Daoy (cell line): Measurements from ENCODE around the gene AEBP1. TPM values are rescaled to one million over a fixed set of nuclear protein-coding genes. Genes with fewer than 3 reads are reported as not detected.
A peak's percentile ranks its signal among the peaks of the same experiment; 100 is the strongest.

Source experiments
- DNase-seq: peaks from one replicate; pipeline ENCODE4 v3.0.0-alpha.2; 2015; ENCODE audit warnings: low read depth
- total RNA-seq: library from RNA; depleted of rRNA; stranded (reverse); fragments of >200 nt; shearing (Covaris generic); gene quantifications from 2 replicates; pipeline ENCODE4 v1.2.3, GENCODE V29; 2014

AEBP1 gene
- total RNA-seq, 1 experiment from 2014 or later, result not detected

DNA sequence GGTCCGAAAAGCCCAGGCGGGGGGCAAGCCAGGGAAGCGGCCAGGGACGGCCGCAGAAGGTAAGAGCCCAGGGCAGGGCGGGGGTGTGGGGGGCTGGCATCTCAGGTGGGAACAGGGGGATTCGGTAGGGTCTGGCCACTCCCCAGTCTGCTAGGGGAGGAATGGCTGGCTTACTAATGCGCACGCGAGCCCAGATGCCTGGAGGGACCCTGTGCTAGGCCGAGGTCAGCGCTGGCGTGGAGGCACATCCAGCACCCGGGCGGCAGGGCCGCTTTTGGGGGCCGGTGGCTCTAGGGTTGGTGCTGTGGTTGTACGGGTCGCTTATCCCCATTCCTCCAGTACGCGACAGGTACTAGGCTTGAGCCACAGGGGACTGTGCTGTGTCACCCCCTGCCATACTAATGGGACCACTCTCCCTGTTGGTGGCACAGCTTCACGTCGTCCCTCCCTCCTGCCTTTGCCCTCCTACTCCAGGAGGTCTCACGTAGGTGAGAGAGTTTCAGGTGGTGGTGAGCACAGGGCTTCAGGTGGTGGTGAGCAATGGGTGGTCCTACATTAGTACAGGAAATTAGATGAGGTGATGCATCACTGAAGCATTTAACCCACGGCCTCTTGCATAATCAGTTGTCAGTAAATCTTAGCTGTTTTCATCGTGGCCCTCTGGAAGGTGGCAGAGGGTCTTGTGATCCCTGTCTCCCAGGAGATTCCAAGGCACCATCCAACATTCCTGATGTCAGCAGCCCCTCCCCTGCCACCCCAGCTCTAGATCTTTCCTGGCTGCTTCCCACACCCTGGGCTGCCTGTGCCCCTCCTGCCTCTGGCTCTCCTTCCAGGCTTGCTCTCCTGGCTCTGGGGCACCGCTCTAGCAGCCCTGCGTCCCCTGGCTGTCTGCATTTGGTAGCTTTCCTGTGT lies 971 bp downstream of the AEBP1 start:
- no peak for DNase-seq

DNA sequence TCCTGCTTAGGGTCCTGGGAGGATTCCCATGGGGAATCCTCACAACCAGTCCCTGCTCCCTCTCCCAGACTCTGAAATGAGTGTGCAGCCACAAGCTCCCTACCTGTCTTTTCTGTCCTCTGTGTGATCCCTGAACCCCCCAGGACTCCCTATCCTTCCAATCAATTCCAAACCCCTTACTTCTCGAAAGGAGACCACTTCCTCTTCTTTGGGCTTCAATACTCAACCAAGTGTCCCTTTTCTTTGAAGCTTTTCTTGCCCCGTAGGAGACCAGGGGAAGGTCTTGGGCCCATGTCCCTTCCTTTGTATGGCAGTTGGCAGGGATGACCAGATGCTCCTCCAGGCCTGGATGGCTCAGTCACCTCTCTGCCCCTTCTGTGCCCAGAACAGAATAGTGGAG lies 1.7 kb downstream of the AEBP1 start:
- DNase-seq, result no peak

DNA sequence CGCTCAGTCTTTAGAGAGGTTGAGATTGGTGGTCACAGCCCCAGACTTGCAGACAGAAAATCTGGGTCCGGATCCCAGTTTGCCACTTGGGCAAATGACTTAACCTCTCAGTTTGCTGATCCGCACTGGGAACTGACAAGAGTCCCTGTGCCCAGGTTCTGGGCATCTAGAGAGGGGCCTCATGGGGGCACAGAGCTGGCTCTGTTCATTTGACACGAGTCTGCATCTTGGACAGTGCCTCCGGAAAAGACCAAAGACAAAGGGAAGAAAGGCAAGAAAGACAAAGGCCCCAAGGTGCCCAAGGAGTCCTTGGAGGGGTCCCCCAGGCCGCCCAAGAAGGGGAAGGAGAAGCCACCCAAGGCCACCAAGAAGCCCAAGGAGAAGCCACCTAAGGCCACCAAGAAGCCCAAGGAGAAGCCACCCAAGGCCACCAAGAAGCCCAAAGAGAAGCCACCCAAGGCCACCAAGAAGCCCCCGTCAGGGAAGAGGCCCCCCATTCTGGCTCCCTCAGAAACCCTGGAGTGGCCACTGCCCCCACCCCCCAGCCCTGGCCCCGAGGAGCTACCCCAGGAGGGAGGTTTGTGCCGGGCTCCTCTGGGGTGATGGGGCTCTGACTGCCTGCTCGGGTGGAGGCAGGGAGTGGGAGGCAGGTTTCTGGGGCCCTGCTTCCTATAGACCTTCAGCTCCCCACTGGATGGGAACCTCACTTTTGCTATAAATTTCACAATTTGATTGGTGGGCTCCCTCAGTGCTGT lies 2.3 kb downstream of the AEBP1 start:
- no peak for DNase-seq

DNA sequence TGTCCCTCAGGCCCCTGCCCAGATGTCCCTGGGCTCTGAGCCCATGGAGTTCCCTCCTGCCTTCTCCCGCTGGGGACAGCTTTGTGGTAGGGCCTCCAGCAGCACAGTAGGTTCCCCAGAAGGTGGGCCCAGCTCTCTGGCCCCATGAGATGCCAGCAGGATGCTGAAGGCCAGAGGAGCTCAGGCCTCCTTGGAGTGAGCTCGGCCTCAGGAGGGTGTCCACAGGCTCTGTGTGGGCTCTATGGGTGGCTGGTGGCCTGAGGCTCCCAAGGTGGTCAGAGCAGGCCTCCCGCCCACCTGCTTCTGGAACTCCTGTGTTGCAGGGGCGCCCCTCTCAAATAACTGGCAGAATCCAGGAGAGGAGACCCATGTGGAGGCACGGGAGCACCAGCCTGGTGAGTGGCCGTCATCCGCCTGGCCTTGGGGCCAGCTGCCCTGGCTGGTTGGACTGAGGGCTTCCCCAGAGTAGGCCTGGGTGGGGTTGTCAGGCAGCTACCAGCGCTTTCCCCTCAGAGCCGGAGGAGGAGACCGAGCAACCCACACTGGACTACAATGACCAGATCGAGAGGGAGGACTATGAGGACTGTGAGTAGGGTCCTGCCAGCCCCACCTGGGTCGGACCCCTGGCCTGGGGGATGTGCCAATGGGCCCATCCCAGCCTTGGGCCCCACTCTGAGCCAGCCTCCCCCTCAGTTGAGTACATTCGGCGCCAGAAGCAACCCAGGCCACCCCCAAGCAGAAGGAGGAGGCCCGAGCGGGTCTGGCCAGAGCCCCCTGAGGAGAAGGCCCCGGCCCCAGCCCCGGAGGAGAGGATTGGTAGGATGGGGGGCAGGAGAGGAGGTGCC lies 3.2 kb downstream of the AEBP1 start:
- no peak for DNase-seq

DNA sequence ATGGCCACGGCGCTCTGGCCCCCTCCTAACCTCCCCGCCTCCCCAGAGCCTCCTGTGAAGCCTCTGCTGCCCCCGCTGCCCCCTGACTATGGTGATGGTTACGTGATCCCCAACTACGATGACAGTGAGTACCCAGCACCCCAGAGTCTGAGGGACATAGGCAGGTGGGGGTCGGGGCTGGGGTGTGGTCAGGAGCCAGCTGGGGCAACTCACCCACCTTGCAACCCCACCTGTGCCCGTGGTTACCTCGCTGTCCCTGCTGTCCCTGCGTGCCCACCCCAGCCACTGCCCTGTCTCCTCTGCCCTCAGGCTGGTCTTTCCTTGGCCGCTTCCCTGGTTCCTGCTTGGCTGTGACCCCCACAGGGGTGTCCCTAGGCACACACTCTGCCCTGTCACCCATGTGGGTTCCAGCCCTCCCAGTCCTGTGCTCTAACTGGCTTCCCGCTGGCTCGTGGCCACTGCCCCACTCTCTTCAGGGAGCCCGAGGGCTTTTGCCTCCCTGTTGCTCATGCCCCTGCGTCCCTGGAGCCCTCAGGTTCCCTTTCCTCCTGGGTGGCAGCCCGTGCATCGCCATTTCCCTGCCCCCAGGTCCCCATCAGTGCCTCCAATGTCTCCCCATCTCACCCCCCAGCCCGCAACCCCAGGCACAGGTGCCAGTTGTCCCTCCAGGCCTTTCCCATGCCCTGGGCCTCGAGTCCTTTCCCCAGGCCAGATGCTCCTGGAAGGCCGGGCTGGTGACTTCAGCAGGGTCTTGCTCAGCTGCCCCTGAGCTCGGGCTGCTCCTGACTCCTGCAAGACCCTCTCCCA lies 4.0 kb downstream of the AEBP1 start:
- DNase-seq, result no peak

DNA sequence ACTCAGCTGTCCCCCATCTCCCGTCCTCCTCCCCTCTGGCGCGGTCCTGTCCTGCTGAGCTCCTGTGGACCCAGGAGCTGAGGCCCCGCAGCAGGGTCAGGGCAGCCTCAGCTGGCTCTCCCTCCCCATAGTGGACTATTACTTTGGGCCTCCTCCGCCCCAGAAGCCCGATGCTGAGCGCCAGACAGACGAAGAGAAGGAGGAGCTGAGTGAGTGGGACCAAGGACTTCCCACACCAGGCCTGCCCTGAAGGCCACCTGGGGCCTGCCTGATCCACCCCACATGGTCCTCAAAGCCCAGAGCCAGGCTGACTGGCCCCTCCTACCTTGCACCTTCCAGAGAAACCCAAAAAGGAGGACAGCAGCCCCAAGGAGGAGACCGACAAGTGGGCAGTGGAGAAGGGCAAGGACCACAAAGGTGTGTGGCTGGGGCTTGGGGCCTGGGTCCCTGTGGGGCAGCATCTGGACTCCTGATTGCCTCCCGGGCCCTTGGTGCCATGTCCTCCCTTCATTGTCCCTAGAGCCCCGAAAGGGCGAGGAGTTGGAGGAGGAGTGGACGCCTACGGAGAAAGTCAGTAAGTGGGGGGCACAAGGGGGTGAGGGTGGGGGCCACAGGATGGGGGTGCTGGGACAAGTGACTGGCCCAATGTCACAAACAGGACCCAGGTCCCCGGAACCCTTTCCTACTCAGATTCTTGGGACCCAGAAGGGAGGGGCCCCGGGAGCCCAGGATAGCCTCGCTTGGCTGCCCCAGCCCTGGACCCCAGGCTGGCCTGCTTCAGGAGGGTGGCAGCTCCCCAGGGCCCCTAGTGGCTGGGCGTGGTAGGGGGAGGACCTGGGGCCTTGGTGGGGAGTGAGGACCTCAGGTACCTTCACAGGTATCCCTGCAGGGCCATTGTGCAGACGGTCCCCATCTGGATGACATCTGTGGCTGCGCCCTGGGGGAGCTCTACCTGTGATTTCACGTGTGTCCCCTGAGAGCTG lies 4.9 kb downstream of the AEBP1 start:
- DNase-seq, result no peak

DNA sequence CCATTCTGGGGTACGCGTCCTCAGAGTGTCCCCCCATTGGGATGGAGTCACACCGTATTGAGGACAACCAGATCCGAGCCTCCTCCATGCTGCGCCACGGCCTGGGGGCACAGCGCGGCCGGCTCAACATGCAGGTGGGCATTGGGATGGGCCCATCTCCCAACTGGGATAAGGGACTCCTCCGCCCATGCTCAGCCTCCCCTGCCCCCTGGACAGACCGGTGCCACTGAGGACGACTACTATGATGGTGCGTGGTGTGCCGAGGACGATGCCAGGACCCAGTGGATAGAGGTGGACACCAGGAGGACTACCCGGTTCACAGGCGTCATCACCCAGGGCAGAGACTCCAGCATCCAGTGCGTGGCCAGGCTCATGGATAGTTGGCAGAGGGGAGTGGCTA lies 5.8 kb downstream of the AEBP1 start:
- no peak for DNase-seq

DNA sequence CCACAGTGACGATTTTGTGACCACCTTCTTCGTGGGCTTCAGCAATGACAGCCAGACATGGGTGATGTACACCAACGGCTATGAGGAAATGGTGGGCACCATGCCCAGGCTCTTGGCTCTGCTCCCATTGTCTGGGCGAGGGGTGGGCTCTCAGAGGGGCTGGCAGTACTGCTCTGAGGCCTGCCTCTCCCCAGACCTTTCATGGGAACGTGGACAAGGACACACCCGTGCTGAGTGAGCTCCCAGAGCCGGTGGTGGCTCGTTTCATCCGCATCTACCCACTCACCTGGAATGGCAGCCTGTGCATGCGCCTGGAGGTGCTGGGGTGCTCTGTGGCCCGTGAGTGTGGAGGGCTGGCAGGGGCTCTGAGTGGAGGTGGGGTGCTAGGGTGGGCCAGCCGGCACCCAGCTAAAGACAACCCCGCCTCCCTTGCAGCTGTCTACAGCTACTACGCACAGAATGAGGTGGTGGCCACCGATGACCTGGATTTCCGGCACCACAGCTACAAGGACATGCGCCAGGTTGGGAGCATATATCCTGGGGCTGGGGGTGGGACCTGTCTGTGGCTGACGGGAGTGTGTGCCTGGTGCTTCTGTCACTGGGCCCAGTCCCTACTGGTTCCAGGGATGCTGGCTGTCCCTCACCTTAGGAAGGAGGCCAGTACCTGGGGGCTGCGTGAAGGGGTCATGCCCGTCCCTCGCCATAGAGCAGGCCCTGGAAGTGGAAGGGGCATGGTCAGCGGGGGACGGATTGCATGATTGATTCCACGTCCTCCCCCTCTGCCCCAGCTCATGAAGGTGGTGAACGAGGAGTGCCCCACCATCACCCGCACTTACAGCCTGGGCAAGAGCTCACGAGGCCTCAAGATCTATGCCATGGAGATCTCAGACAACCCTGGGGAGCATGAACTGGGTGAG lies 6.8 kb downstream of the AEBP1 start:
- DNase-seq, result no peak

DNA sequence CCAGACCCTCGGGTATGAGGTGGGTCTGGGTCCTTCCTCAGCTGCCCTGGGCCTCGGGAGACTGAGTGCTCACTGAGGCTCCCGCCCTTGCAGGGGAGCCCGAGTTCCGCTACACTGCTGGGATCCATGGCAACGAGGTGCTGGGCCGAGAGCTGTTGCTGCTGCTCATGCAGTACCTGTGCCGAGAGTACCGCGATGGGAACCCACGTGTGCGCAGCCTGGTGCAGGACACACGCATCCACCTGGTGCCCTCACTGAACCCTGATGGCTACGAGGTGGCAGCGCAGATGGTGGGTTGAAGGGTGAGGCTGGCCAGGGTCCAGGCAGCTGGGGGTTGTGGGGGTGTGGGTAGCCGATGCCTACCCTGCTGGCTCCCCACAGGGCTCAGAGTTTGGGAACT lies 7.6 kb downstream of the AEBP1 start:
- DNase-seq, result no peak

DNA sequence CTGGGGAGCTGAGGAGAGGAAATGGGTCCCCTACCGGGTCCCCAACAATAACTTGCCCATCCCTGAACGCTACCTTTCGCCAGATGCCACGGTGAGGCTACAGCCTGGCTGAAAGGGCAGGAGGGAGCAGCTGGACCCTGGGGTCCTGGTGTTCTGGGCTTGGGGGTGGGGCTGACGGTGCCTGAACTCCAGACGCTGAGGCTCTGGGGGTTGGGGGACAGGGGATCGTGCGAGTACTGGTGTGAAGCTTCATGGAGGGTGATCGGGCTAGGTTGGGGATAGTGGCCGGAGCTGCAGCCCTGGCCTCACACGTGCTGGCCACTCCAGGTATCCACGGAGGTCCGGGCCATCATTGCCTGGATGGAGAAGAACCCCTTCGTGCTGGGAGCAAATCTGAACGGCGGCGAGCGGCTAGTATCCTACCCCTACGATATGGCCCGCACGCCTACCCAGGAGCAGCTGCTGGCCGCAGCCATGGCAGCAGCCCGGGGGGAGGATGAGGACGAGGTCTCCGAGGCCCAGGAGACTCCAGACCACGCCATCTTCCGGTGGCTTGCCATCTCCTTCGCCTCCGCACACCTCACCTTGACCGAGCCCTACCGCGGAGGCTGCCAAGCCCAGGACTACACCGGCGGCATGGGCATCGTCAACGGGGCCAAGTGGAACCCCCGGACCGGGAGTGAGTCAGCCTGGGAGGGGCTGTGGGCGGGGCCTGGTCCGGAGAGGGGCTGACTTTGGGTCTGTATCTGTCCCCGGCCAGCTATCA lies 8.3 kb downstream of the AEBP1 start:
- DNase-seq, result peak; percentile 51

DNA sequence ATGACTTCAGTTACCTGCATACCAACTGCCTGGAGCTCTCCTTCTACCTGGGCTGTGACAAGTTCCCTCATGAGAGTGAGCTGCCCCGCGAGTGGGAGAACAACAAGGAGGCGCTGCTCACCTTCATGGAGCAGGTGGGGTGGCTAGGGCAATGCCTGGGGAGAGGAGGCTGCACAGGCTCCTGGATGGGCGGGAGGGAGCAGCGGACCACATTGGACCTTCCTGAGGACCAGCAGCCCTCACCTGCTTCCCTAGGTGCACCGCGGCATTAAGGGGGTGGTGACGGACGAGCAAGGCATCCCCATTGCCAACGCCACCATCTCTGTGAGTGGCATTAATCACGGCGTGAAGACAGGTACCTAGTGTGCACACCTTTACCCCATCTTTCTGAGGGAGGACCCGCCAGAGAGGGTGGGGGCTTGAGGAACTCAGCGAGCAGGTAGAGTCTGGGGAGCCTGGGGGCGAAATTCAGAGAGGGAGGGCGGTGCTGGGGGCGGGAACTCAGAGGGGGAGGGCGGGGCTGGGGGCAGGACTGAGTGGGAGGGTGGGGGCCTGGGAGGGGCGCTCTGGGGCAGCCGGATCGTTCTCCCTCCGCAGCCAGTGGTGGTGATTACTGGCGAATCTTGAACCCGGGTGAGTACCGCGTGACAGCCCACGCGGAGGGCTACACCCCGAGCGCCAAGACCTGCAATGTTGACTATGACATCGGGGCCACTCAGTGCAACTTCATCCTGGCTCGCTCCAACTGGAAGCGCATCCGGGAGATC lies 9.0 kb downstream of the AEBP1 start:
- DNase-seq, result no peak

DNA sequence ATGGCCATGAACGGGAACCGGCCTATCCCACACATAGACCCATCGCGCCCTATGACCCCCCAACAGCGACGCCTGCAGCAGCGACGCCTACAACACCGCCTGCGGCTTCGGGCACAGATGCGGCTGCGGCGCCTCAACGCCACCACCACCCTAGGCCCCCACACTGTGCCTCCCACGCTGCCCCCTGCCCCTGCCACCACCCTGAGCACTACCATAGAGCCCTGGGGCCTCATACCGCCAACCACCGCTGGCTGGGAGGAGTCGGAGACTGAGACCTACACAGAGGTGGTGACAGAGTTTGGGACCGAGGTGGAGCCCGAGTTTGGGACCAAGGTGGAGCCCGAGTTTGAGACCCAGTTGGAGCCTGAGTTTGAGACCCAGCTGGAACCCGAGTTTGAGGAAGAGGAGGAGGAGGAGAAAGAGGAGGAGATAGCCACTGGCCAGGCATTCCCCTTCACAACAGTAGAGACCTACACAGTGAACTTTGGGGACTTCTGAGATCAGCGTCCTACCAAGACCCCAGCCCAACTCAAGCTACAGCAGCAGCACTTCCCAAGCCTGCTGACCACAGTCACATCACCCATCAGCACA lies 9.7 kb downstream of the AEBP1 start:
- DNase-seq, result no peak

DNA sequence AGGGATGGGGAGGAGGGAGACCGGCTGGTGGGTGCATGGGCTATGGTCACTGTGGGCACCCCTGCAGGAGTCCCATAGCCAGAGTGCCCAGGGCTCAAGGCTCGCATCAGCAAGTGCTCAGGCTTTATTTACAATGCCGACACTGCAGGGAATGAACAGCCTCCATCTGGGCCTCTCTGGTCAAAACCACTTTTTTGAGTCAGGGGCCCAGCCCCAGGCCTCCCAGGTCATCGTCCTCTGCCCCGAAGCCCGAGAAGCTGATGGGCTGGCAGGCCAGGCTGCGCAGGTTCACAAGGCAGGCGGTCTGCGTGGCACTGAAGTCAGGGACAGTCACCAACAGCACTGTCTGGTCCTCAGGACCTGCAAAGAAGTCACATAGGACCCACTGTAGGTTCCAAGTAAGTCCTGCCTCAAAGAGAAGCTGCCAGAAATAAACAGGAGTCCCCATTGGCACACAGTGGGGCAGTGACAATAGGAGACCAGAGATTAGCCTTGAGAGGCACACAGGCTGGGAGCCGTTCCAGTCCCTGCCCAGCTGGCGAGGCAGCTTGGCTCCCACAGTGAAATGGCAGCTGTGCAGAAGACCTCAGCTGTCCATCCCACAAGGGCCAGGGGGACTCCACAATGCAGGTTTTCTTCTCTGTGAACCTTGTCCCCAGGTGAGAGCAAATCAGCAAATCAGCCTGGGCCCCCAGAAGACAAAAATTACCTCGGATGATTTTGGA lies 10.6 kb downstream of the AEBP1 start:
- DNase-seq, result no peak

DNA sequence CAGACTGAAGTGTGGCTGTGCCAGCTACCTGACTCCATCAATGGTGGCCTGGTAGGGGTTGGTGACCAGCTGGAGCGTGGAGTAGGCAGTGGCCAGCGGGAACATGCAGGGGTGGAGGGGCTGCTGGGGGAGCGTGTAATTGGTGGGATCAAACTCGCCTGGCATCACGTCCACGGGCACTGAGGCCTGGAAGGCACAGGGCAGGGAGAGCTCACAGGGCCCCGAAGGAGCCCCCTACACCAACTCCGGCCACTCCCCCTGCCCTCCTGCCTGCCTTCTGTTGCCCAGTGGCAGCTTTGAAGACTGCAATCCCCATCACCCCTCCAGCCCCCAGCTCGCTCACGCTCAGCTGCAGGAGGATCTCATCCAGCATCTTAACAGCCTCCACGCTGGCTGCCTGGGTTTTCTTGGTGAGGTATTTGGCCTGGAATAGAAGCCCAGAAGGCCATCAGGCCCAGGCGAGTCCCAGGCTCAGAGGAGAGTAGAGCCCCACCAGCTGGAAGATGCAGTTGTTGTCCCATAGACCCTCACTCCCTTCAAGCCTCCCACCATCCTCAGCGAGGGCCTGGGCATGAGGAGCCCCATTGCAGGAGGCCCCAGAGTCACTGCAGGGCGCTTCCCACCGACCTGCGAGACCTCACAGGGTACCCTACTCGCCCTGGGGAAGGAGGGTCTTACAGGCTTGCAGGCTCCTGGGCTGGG lies 12.1 kb downstream of the AEBP1 start:
- DNase-seq, result no peak

DNA sequence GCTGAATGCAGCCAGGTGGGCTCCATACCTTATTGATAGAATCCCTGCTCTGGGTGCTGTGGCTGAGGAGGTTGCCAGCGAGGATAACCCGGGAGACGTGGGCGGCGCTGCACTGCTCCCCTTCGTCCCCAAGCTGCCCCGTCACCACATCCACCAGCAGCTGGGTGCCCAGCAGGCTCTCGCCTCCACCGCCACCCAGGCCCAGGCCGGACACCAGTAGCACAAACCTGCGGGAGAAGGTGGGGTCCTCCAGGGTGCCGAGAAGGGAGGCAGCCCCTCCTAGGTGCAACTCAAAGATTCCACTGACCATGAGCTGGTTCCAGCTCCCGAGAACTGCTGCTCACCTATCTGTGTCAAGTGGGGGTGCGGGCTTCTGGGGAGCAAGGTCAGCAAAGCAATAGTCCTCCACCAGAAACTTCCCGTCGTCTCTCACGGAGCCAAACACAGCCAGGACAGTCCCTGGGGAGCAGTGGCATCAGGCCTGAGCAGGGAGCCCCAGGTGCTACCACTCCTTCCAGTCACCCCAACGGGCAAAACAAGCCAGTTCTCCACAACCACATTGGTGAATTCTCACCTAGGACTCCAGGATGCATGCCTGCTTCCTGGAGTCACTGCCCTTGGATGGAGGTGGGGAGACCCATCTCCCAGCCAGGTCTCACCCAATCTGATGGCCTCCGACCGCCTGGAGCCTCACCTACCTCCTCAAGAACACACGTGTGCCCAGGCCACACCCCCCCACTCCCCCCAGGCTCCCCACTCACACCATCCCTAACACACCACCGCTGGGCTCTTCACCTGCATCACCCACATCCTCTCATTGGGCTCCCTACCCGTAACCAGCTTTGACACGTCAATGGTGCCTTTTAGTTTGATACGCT lies 12.9 kb downstream of the AEBP1 start:
- DNase-seq, result no peak
